HG03575 (cell line): ENCODE measurements around the gene WDR7.

ENCODE experiments used
- ATAC-seq: cut with Tn5 transposase; IDR thresholded peaks from one replicate; pipeline ENCODE4 v1.9.1; 2021; ENCODE audit not compliant: unreplicated experiment, insufficient number of reproducible peaks, low FRiP score; ENCODE audit errors: extremely low read depth

Gene WDR7

GRCh38 chr18:56902653-56903052 lies 251.5 kb downstream of the WDR7 start:
- ATAC-seq = no peak

- no peak for ATAC-seq
Observed at GRCh38 chr18:56903686-56904085, 252.5 kb downstream of the WDR7 start.

GRCh38 chr18:56907771-56908170 lies 256.6 kb downstream of the WDR7 start:
- ATAC-seq = no peak

DNA sequence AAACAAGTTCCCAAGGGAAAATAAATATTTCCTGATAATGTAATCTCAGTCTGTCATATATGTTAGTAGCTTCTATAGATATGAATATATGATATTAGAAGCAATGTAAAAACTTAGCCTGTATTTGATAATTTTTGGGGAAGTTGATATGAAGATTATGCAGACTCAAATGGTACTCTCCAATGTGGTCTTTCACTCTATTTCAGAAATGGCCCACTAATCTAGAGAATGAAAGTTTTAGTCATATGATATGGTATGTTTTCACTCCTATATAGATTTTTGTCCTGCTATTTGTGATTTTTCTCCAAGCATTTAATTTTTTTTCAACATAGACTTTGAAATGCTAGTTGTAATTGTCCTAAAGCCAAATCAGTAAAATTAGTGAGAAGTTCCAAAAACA lies 259.1 kb downstream of the WDR7 start:
- ATAC-seq = no peak

- no peak for ATAC-seq
Observed at GRCh38 chr18:56910967-56911366, 259.8 kb downstream of the WDR7 start.

- ATAC-seq = no peak
Observed at GRCh38 chr18:56913941-56914340, 262.8 kb downstream of the WDR7 start.

DNA sequence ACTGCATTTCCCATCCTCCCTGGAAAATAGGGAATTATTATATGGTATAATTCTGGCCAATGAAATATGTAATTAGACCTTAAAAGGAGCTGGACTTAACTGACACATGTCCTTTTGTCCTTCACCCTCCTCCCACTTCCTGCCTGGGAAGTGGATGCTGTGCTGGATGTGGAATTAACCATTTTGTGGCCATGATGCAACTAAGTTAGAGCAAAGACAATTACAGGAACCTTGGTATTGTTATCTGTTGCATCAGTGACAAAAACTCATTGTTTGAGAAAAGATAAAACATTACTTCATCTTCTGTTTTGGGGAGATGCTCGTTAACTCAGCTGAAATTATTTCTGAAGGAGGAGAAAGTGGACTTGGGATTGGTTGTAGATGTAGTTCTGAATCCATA lies 268.0 kb downstream of the WDR7 start:
- no peak for ATAC-seq

- ATAC-seq = no peak
Observed at GRCh38 chr18:56921896-56922480, 270.8 kb downstream of the WDR7 start.

- no peak for ATAC-seq
Observed at GRCh38 chr18:56926734-56927133, 275.6 kb downstream of the WDR7 start.

- no peak for ATAC-seq
Observed at GRCh38 chr18:56927786-56928185, 276.6 kb downstream of the WDR7 start.

DNA sequence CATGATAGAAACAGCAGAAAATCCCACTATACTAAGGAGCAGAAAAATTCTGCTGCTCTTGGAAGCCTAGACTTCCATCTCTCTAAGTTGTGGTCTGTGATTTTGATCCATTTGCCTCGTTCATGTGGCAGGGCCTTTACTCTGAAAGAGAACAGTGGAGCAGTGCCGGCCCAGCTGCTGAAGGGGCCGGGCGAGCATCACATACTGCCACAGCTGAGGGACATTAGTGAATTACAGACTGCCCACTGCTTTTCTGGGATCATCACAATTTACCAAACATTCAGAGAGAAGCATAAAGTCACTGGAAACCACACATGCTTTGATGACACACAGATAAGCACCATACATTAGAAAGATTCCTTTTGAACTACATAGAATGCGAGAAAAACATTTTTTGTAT lies 278.7 kb downstream of the WDR7 start:
- ATAC-seq = no peak

GRCh38 chr18:56933472-56933871 lies 282.3 kb downstream of the WDR7 start:
- ATAC-seq = no peak

GRCh38 chr18:56934131-56934530 lies 283.0 kb downstream of the WDR7 start:
- no peak for ATAC-seq

- no peak for ATAC-seq
Observed at GRCh38 chr18:56934906-56935305, 283.7 kb downstream of the WDR7 start.

DNA sequence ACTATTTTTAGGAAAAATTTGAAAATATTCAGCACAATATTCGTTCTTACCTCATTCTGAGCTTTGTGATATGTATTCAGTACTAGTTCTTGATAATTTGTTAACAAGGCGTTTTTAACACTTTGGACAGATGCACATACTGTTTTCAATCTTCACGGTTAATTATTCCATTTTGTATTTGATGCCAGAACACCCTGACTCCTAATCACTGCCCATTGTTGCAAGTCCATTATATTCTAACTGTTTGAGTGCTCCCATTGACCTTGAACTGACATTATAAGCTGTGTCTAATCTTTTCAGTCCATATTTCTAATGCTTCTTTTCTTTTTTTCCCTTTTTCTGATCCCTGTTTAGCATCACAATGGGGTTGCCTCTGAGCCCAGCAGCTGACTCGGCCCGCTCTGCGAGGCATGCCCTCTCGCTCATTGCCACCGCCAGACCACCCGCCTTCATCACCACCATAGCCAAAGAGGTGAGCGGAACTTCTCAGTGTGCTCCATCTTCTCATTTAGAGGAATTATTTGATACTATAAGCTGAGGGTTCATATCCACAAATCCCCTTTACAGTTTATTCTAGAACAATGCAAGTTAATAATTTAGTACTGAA lies 284.4 kb downstream of the WDR7 start:
- no peak for ATAC-seq

DNA sequence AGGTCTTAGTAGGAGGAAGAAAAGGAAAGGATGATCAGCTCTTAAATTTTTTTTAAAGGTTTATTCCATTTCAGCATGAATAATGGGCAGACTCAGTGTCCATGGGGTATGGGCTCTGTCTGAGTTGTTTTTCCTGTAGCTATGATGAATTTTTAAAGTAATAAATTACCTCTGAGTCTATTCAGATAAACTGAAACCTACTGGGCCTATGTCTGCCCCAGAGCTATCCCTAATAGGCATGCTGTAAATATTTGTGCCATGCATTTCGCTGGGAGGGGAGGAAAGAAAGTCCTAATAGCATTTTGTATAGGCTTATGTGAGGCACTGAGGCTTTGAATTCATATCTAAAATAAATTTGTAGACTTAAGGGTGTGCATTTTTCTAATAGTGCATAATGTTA lies 285.3 kb downstream of the WDR7 start:
- ATAC-seq = no peak

DNA sequence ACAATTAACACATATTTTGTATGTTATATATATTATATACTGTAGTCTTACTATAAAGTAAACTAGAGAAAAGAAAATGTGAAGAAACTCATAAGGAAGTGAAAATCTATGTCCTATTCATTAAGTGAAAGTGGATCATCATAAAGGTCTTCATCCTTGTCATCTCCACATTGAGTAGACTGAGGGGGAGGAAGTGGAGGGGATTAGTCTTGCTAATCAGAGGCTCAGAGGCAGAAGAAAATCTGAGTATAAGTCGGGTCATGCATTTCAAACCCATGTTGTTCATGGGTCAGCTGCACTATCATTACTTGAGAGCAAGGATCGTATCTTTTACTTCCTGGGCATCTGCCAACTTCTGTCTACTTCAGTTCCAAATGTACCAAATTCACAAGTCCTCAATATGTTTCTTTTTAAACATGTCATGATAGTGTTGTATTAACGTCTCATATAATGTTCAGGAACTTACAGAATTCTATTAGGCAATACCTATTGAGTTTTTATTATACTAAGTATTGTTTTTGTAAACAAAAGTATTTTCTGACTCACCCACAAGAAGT lies 286.8 kb downstream of the WDR7 start:
- no peak for ATAC-seq

DNA sequence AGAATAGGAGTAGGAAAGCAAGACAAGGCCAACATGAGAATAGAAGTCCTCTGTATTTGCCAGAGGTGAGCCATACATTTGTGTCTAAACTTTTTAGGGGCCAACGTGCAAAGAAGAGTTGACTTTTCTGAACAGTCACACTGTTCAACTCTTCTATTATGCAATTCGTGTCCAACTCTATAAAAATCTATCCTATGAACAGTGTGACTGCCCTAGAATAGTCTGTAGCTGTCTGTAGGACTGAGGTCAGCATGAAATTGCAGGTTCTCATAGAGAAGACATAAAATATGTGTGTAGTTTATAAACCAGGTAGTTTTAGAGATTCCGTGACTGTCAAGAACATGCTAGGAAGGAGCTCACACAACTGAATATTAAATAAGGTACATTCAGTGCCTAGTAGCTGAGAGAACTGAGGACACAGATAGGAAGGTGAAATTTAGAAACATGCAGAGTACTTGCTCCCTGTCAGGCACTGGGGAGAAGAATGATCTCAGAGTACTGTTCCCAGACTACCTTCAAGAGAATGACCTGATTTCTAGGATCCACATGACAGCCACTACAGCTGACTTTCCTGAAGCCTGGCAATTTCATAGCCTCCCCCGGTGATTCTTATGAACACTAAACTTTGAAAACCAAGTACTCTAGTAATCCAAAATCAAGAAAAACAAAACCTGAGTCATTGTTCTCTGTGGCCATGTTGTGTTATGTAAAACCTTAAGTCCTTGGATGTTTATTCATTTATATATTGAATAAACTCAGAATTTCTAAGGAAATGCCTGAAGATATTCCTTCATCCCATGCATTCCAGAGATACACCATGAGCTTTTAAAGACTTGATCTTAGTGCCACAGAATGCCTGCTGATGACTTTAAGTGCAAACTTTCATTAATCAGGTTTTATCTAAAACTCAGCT lies 294.3 kb downstream of the WDR7 start:
- ATAC-seq = no peak

GRCh38 chr18:56947236-56947635 lies 296.1 kb downstream of the WDR7 start:
- no peak for ATAC-seq

DNA sequence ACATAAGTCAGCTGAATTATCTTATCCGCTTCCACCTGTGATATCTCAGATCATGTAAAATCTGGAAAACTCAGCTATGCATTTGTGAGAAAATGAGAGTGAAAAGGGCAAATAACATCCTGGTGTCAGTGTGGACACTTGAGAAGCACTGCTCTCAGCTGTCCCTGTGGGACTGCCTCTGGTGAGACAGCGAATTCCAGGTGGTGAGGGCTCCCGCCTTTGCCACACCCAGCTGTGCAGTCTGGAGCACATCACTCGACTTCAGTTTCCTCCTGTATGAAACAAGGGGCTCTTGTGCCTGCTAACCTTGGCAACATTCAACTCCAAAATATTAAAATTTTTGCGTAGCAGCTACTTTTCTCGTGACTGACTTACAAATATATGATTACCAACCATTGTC lies 300.9 kb downstream of the WDR7 start:
- no peak for ATAC-seq
